Ishikawa (cell line): Measurements from ENCODE around the gene RAB11FIP4.

Source experiments
- CEBPB ChIP-seq: IDR thresholded peaks from 2 replicates; pipeline ENCODE4 v1.6.1; 2012
- NFIC ChIP-seq: IDR thresholded peaks from 2 replicates; pipeline ENCODE4 v1.6.1; 2012
- RAD21 ChIP-seq: IDR thresholded peaks from 2 replicates; pipeline ENCODE4 v1.6.1; 2012; ENCODE audit warnings: low read depth
- TAF1 ChIP-seq: IDR thresholded peaks from 2 replicates; pipeline ENCODE4 v1.6.1; 2012; ENCODE audit warnings: low read depth, mild to moderate bottlenecking
- USF1 ChIP-seq: IDR thresholded peaks from 2 replicates; pipeline ENCODE4 v1.6.1; 2012
- YY1 ChIP-seq: IDR thresholded peaks from 2 replicates; pipeline ENCODE4 v1.6.1; 2012; ENCODE audit warnings: low read depth
- TF ChIP-seq, protein P1 (sequence below): IDR thresholded peaks from 2 replicates; pipeline ENCODE4 v1.6.1; 2012; ENCODE audit warnings: low read depth, mild to moderate bottlenecking

DNA sequence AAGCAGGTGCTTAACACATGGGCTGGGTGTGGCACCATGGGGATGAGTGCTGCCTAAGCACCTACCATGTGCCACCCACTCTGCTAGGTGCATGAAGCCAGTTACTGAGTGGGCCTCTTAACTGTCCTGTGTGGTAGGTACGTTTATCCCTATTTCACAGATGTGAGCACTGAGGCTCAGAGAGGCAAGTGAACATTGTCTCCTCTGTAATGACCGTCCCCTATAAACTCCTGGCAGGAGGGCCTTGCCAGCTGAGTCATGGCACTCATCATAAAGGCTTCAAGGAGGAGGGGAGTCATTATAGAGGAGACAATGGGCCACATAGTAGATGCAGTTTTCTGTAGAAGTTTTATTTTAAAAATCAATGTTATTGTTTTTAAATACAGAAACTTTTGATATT lies 79.1 kb downstream of the RAB11FIP4 start:
- TF ChIP-seq, protein P1, sequence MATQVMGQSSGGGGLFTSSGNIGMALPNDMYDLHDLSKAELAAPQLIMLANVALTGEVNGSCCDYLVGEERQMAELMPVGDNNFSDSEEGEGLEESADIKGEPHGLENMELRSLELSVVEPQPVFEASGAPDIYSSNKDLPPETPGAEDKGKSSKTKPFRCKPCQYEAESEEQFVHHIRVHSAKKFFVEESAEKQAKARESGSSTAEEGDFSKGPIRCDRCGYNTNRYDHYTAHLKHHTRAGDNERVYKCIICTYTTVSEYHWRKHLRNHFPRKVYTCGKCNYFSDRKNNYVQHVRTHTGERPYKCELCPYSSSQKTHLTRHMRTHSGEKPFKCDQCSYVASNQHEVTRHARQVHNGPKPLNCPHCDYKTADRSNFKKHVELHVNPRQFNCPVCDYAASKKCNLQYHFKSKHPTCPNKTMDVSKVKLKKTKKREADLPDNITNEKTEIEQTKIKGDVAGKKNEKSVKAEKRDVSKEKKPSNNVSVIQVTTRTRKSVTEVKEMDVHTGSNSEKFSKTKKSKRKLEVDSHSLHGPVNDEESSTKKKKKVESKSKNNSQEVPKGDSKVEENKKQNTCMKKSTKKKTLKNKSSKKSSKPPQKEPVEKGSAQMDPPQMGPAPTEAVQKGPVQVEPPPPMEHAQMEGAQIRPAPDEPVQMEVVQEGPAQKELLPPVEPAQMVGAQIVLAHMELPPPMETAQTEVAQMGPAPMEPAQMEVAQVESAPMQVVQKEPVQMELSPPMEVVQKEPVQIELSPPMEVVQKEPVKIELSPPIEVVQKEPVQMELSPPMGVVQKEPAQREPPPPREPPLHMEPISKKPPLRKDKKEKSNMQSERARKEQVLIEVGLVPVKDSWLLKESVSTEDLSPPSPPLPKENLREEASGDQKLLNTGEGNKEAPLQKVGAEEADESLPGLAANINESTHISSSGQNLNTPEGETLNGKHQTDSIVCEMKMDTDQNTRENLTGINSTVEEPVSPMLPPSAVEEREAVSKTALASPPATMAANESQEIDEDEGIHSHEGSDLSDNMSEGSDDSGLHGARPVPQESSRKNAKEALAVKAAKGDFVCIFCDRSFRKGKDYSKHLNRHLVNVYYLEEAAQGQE = no peak
- TF ChIP-seq TAF1 = no peak
- TF ChIP-seq USF1 = no peak
- TF ChIP-seq NFIC = no peak
- TF ChIP-seq CEBPB = no peak
- TF ChIP-seq YY1 = no peak
- no peak for TF ChIP-seq RAD21
